GM13976 (cell line): ENCODE measurements around the gene SLC26A8.
"Not testable (repeated sequence)": the region's sequence is repeated elsewhere in the genome, so short reads cannot be mapped to it uniquely, and the experiment has no call there.

Experiments used
- DNase-seq: peaks from one replicate; pipeline ENCODE4 v3.0.0; 2012; ENCODE audit warnings: low spot score
- in situ Hi-C: fragments of 300-500 bp; cut with MboI; formaldehyde crosslinking; loops from one replicate; pipeline ENCODE4 v1.12.0; 2022; ENCODE audit warnings: low sequenced_read_pairs, mixed read lengths, inconsistent platforms; ENCODE audit not compliant: unreplicated experiment
- TF ChIP-seq, protein P1 (sequence below): IDR thresholded peaks from 2 replicates; pipeline ENCODE4 v1.5.1; 2012; ENCODE audit warnings: borderline replicate concordance, mild to moderate bottlenecking; ENCODE audit not compliant: insufficient read depth; ENCODE audit errors: extremely low read depth, missing control alignments, control extremely low read depth

SLC26A8 gene

DNA sequence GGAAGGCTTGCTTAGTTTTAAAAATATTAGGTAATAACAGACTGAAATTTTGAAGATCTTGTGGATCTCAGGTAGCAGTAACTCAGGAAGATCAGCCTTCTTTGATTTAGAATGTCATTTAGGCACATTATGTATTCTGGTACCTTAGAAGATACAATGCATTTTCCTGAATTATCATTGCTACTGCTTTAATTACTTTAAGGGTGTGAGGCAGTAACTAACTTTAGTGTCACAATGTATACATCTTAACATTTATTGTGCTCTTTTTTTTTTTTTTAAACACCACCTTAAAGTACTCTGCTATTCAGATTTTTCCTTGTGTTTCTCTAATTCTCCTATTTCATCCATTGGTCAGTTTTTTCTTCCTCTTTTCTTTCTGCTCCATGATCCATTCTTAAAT is 16.5 kb upstream of the SLC26A8 start:
- in situ Hi-C loops: no loop called here
- TF ChIP-seq, protein P1, sequence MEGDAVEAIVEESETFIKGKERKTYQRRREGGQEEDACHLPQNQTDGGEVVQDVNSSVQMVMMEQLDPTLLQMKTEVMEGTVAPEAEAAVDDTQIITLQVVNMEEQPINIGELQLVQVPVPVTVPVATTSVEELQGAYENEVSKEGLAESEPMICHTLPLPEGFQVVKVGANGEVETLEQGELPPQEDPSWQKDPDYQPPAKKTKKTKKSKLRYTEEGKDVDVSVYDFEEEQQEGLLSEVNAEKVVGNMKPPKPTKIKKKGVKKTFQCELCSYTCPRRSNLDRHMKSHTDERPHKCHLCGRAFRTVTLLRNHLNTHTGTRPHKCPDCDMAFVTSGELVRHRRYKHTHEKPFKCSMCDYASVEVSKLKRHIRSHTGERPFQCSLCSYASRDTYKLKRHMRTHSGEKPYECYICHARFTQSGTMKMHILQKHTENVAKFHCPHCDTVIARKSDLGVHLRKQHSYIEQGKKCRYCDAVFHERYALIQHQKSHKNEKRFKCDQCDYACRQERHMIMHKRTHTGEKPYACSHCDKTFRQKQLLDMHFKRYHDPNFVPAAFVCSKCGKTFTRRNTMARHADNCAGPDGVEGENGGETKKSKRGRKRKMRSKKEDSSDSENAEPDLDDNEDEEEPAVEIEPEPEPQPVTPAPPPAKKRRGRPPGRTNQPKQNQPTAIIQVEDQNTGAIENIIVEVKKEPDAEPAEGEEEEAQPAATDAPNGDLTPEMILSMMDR: no peak
- no peak for DNase-seq

GRCh38 chr6:36039112-36039511 is 14.7 kb upstream of the SLC26A8 start:
- DNase-seq: no peak
- TF ChIP-seq, protein P1: no peak
- in situ Hi-C loops: no loop called here

DNA sequence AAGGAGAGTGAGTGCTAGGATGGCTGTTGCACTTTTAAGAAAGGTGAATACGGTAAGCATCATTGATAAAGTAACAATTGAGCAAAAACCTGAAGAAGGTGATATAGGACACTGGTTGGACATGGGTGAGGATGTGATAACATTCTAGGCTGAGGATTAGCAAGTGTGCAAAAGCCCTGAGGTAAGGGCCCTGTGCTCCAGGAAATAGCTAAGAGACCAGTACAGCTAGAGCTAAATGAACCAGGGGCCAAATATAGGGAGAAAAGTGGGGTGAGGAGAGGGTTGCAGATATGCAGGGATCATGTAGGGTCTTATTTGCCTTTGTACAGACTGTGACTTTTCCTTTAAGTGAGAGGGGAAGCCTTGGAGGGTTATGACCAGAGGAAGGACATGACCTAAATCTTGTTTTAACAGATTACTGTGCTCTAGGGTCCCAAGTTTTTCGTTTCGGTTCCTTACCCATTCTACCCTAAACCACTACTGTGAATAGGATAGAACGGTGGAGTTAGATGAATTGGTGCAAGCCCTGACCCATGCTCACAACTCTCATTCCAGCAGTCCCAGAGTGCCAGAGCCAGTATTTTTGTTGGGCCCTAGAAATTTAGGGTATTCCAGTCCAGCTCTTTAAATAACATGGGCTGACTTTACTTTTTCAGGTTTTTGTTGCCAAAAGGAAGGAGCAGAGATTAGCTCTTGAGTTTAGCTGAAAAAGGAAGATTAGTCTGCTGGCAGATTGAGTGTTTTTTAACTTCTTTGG is 13.9 kb upstream of the SLC26A8 start:
- TF ChIP-seq, protein P1: no peak
- in situ Hi-C loops: no loop called here
- DNase-seq: no peak

- in situ Hi-C loops: no loop called here
- TF ChIP-seq, protein P1: no peak
- no peak for DNase-seq
Observed at GRCh38 chr6:36035225-36035624, 10.8 kb upstream of the SLC26A8 start.

DNA sequence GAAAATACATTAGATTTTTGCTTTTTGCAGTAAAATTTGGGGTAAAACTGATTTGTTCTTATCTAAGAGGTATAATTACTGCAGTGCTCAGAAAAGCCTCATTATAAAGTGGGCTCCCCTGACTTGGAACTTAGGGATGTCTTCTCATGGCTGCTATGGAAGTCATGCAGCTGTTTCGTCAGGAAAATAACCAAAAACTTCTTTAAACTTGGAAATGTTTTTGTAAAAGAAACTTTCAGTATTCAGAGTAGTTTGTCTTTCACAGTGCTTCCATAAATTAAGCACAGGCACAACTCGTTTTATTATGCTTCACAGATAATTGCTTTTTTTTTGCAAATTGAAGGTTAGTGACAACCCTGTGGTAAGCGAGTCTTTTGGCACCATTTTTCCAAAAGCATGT is 10.0 kb upstream of the SLC26A8 start:
- TF ChIP-seq, protein P1: no peak
- in situ Hi-C loops: no loop called here

DNA sequence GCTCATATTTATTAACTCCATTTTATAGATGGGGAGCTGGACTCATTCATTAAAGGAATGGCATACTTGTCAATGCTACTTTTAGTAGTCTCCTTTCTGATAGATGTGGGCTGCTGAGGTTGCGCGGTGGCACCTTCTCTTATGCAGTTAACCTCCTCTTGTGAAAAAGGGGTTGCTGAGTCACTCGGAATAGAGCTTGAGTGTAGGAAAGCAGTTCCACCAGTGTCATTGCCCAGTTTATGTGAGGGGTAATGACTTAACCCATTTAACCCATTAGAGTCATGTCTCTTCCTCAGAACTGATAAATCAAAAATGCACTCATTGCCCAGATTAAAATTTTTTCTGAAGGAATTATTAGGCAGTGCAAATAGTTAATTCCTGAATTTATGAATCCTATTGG is 9.5 kb upstream of the SLC26A8 start:
- no peak for DNase-seq
- TF ChIP-seq, protein P1: no peak
- in situ Hi-C loops: no loop called here

More for the DNA sequence above, 10.0 kb upstream of the SLC26A8 start:
- no peak for DNase-seq

DNA sequence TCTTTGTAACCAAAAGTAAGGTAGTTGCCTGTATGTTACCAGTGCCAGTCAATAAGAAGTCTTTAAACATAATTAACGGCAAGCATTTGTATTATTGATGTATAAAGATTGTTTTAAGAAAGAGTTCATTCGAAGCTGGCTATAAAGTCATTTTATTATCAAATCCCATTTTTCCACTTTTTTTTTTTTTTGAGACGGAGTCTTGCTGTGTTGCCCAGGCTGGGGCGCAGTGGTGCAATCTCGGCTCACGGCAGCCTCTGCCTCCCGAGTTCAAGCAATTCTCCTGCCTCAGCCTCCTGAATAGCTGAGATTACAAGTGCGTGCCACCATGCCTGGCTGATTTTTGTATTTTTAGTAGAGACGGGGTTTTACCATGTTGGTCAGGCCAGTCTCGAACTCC is 8.7 kb upstream of the SLC26A8 start:
- DNase-seq, in situ Hi-C loops: not testable (repeated sequence)
